ENCODE results near the gene PLEKHA6. TPM values are rescaled to one million over a fixed set of nuclear protein-coding genes. Genes with fewer than 3 reads are reported as not detected.
A peak's percentile ranks its signal among the peaks of the same experiment; 100 is the strongest.

The PLEKHA6 gene
- 10 to 100 TPM; 41.1 to 56.4 (median 48.0) TPM for polyA plus RNA-seq (ENCODE audit: insufficient read length in 3 of 3)
- long read RNA-seq, donor 1, result 0 reads
- long read RNA-seq, donor 2, result 0 reads
- long read RNA-seq, donor 3, partial matches to known transcripts, result 6 of 6 reads
- long read RNA-seq, donor 3, other reads (novel, unspliced or antisense), result 0 of 6 reads
- long read RNA-seq, donor 4, partial matches to known transcripts, result 5 of 5 reads
- long read RNA-seq, donor 4, other reads (novel, unspliced or antisense), result 0 of 5 reads
- long read RNA-seq, donor 5, result 0 reads
- long read RNA-seq, donor 6, partial matches to known transcripts, result 0 of 1 reads
- long read RNA-seq, donor 6, other reads (novel, unspliced or antisense), result 0 of 1 reads
- long read RNA-seq, donor 7, partial matches to known transcripts, result 5 of 5 reads
- long read RNA-seq, donor 7, other reads (novel, unspliced or antisense), result 0 of 5 reads
- long read RNA-seq, donor 8, partial matches to known transcripts, result 15 of 18 reads
- long read RNA-seq, donor 8, other reads (novel, unspliced or antisense), result 0 of 18 reads
- long read RNA-seq, donor 9, result 0 reads
- long read RNA-seq, donor 10, result 0 reads
- long read RNA-seq, donor 11, partial matches to known transcripts, result 5 of 5 reads
- long read RNA-seq, donor 11, other reads (novel, unspliced or antisense), result 0 of 5 reads
- long read RNA-seq, donor 12, result 0 reads
- long read RNA-seq, donor 13, partial matches to known transcripts, result 5 of 6 reads
- long read RNA-seq, donor 13, other reads (novel, unspliced or antisense), result 0 of 6 reads
- long read RNA-seq, donor 14, result 0 reads
- long read RNA-seq, donor 15, partial matches to known transcripts, result 5 of 5 reads
- long read RNA-seq, donor 15, other reads (novel, unspliced or antisense), result 0 of 5 reads
- long read RNA-seq, donor 16, partial matches to known transcripts, result 45 of 48 reads
- long read RNA-seq, donor 16, other reads (novel, unspliced or antisense), result 0 of 48 reads

GRCh38 chr1:204359474-204360255 is at the start of gene PLEKHA6:
Gene PLEKHA6 (minus strand): TSS chr1:204359929. CDS start chr1:204273727, 86,202 bp downstream.
- peak in 8 of 11 donors; percentile 47 to 74 (median 70) for DNase-seq (ENCODE audit: extremely low read depth in 1 of 11, low read depth in 9 of 11, low spot score in 4 of 11)

- no peak for DNase-seq (ENCODE audit: extremely low read depth in 1 of 11, low read depth in 9 of 11, low spot score in 4 of 11)
Measured at GRCh38 chr1:204409123-204409522, 49.4 kb upstream of the PLEKHA6 start.

GRCh38 chr1:204408602-204409001 is 48.9 kb upstream of the PLEKHA6 start:
- DNase-seq (ENCODE audit: extremely low read depth in 1 of 11, low read depth in 9 of 11, low spot score in 4 of 11), result no peak

GRCh38 chr1:204408074-204408507 is 48.4 kb upstream of the PLEKHA6 start:
- peak in 4 of 11 donors; percentile 29 to 47 (median 34) for DNase-seq (ENCODE audit: extremely low read depth in 1 of 11, low read depth in 9 of 11, low spot score in 4 of 11)

GRCh38 chr1:204407295-204407971 is 47.7 kb upstream of the PLEKHA6 start:
- no peak for DNase-seq (ENCODE audit: extremely low read depth in 1 of 11, low read depth in 9 of 11, low spot score in 4 of 11)

GRCh38 chr1:204406621-204407020 is 46.9 kb upstream of the PLEKHA6 start:
- no peak for DNase-seq (ENCODE audit: extremely low read depth in 1 of 11, low read depth in 9 of 11, low spot score in 4 of 11)

- DNase-seq (ENCODE audit: extremely low read depth in 1 of 11, low read depth in 9 of 11, low spot score in 4 of 11), result no peak
Measured at GRCh38 chr1:204405988-204406387, 46.3 kb upstream of the PLEKHA6 start.

- DNase-seq (ENCODE audit: extremely low read depth in 1 of 11, low read depth in 9 of 11, low spot score in 4 of 11), result no peak
Measured at GRCh38 chr1:204404629-204405028, 44.9 kb upstream of the PLEKHA6 start.

GRCh38 chr1:204402391-204402790 is 42.7 kb upstream of the PLEKHA6 start:
- no peak for DNase-seq (ENCODE audit: extremely low read depth in 1 of 11, low read depth in 9 of 11, low spot score in 4 of 11)

- no peak for DNase-seq (ENCODE audit: extremely low read depth in 1 of 11, low read depth in 9 of 11, low spot score in 4 of 11)
Measured at GRCh38 chr1:204401730-204402129, 42.0 kb upstream of the PLEKHA6 start.

- no peak for DNase-seq (ENCODE audit: extremely low read depth in 1 of 11, low read depth in 9 of 11, low spot score in 4 of 11)
Measured at GRCh38 chr1:204400882-204401510, 41.3 kb upstream of the PLEKHA6 start.

GRCh38 chr1:204398197-204399125 is 38.7 kb upstream of the PLEKHA6 start:
- peak in 8 of 11 donors; percentile 41 to 77 (median 60) for DNase-seq (ENCODE audit: extremely low read depth in 1 of 11, low read depth in 9 of 11, low spot score in 4 of 11)

- no peak for DNase-seq (ENCODE audit: extremely low read depth in 1 of 11, low read depth in 9 of 11, low spot score in 4 of 11)
Measured at GRCh38 chr1:204396015-204396583, 36.4 kb upstream of the PLEKHA6 start.

- no peak for DNase-seq (ENCODE audit: extremely low read depth in 1 of 11, low read depth in 9 of 11, low spot score in 4 of 11)
Measured at GRCh38 chr1:204391629-204392028, 31.9 kb upstream of the PLEKHA6 start.

GRCh38 chr1:204390751-204391466 is 31.2 kb upstream of the PLEKHA6 start:
- no peak for DNase-seq (ENCODE audit: extremely low read depth in 1 of 11, low read depth in 9 of 11, low spot score in 4 of 11)

- DNase-seq (ENCODE audit: extremely low read depth in 1 of 11, low read depth in 9 of 11, low spot score in 4 of 11), result no peak
Measured at GRCh38 chr1:204385727-204386126, 26.0 kb upstream of the PLEKHA6 start.
